ENCODE data around the gene KIF2A. TPM values are rescaled to one million over a fixed set of nuclear protein-coding genes. Genes with fewer than 3 reads are reported as not detected.

Gene KIF2A
- total RNA-seq, 1 experiment from 2014 or later, result 86.1 TPM

DNA sequence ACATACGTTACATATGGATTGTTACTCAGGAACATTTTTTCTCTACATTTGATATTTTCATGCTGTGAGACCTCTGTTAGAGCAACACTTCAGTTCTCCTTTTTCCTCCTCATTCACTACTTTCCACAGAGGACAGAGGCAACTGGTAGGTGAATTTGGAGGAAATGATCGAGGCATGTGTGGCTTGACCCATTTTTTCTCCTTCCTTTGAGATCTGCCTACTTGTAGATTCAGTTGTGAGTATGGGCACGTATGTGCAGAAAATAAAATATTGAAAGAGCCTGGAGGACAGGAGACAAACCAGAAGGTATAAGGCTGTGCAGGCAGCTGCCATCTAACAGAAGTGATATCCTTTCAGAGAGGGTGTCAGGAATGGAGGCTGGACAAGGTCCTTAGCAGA, 19.2 kb upstream of the KIF2A start:
- Histone ChIP-seq H3K4me2 (ENCODE audit: insufficient read depth, insufficient read length, low read length) (no peak overlapping the region), H3T11ph (ENCODE audit: low read length) (no peak overlapping the region), H3K18ac (ENCODE audit: insufficient read length, low read depth, low read length) (no peak overlapping the region), H2BK5ac (ENCODE audit: insufficient read length, low read length) (no peak overlapping the region), H2BK120ac (ENCODE audit: low read depth, low read length, poor library complexity, severe bottlenecking) (no peak overlapping the region), H3K14ac (ENCODE audit: insufficient read depth, low read length) (no peak overlapping the region), H3K27ac (ENCODE audit: insufficient read length, low read depth, low read length) (no peak overlapping the region), H2AK5ac (ENCODE audit: insufficient read length, low read length) (no peak overlapping the region), H2AFZ (ENCODE audit: low read length) (no peak overlapping the region), H4K91ac (ENCODE audit: insufficient read length, low read depth, low read length) (no peak overlapping the region), H3K4me1 (ENCODE audit: insufficient read depth, low read length) (no peaks in the 10 kb centered on the region), H4K8ac (replicated peaks; ENCODE audit: insufficient read length, low read depth, low read length) (no peak overlapping the region), H4K5ac (ENCODE audit: insufficient read length, low read depth, low read length) (no peak overlapping the region), H3K9ac (ENCODE audit: extremely low read depth, insufficient read length, low read length) (no peak overlapping the region), H2BK15ac (ENCODE audit: low read depth, low read length) (no peak overlapping the region), H2BK12ac (ENCODE audit: insufficient read length, low read depth, low read length) (no peak overlapping the region), H3K27me3 (ENCODE audit: insufficient read depth, low read length) (no peaks in the 10 kb centered on the region), H3K56ac (ENCODE audit: insufficient read length, low read depth, low read length) (no peak overlapping the region), H4K20me1 (ENCODE audit: control insufficient read depth, insufficient read depth, insufficient read length) (no peaks in the 10 kb centered on the region), H2BK20ac (ENCODE audit: low read depth, low read length, poor library complexity, severe bottlenecking) (no peak overlapping the region), H3K23me2 (ENCODE audit: insufficient read length, low read depth, low read length, poor library complexity, severe bottlenecking) (no peaks in the 10 kb centered on the region), H3K79me2 (ENCODE audit: insufficient read depth, low read length) (no peaks in the 10 kb centered on the region), H3K23ac (ENCODE audit: insufficient read length, low read depth, low read length) (no peak overlapping the region), H3K9me3 (ENCODE audit: control insufficient read depth, low read depth, low read length) (no peaks in the 10 kb centered on the region), H3K4ac (ENCODE audit: low read depth, low read length) (no peak overlapping the region), H3K79me1 (ENCODE audit: insufficient read depth, low read depth, low read length, poor library complexity, severe bottlenecking) (no peaks in the 10 kb centered on the region)
- TF ChIP-seq, protein P1, sequence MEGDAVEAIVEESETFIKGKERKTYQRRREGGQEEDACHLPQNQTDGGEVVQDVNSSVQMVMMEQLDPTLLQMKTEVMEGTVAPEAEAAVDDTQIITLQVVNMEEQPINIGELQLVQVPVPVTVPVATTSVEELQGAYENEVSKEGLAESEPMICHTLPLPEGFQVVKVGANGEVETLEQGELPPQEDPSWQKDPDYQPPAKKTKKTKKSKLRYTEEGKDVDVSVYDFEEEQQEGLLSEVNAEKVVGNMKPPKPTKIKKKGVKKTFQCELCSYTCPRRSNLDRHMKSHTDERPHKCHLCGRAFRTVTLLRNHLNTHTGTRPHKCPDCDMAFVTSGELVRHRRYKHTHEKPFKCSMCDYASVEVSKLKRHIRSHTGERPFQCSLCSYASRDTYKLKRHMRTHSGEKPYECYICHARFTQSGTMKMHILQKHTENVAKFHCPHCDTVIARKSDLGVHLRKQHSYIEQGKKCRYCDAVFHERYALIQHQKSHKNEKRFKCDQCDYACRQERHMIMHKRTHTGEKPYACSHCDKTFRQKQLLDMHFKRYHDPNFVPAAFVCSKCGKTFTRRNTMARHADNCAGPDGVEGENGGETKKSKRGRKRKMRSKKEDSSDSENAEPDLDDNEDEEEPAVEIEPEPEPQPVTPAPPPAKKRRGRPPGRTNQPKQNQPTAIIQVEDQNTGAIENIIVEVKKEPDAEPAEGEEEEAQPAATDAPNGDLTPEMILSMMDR (conservative IDR thresholded peaks at IDR 0.05), result no peak
- Mint-ChIP-seq H3K27ac (no peak overlapping the region; a peak in 1 of 7 replicates), H3K36me3 (ENCODE audit: insufficient read depth in 1 of 3, low read depth in 3 of 3) (peaks cover 0 to 16% (median 0%) of the 10 kb centered on the region in 3 experiments; a peak in 3 of 7 replicates), H3K4me1 (no peaks in the 10 kb centered on the region), H3K9me3 (peaks cover 11 to 22% of the 10 kb centered on the region in 2 experiments), H3K27me3 (ENCODE audit: low read depth) (peaks cover 9% of the 10 kb centered on the region), H3K4me3 (no peak overlapping the region)
- WGBS (ENCODE audit: extremely low coverage, insufficient read length, low lambda C conversion rate), result no CpG with 5 or more reads among the region's 3 CpGs
- DNase-seq, result no peak

All from H9 (cell line).